HUES64 (cell line): ENCODE data around the gene BARD1.
"Not testable (repeated sequence)": the region's sequence is repeated elsewhere in the genome, so short reads cannot be mapped to it uniquely, and the experiment has no call there.

ENCODE experiments used
- H3K27ac ChIP-seq: 2 replicates; pipeline ENCODE4 v1.7.0; 2013; ENCODE audit warnings: low read depth, low read length, inconsistent platforms
- H3K27me3 ChIP-seq: 2 replicates; pipeline ENCODE4 v1.6.1; 2013; ENCODE audit warnings: mild to moderate bottlenecking, low read length; ENCODE audit not compliant: insufficient read depth
- H3K36me3 ChIP-seq: 2 replicates; pipeline ENCODE4 v1.6.1; 2013; ENCODE audit warnings: mild to moderate bottlenecking, low read length; ENCODE audit not compliant: insufficient read depth
- H3K4me1 ChIP-seq: 2 replicates; pipeline ENCODE4 v1.6.1; 2013; ENCODE audit warnings: mild to moderate bottlenecking, low read length, moderate library complexity; ENCODE audit not compliant: insufficient read depth
- H3K4me3 ChIP-seq: 2 replicates; pipeline ENCODE4 v1.5.1; 2013; ENCODE audit warnings: mild to moderate bottlenecking, low read length, moderate library complexity
- H3K9ac ChIP-seq: 2 replicates; pipeline ENCODE4 v1.6.1; 2013; ENCODE audit warnings: mild to moderate bottlenecking, low read depth, low read length
- H3K9me3 ChIP-seq: 2 replicates; pipeline ENCODE4 v1.6.1; 2013; ENCODE audit warnings: low read depth, low read length; ENCODE audit not compliant: insufficient read depth
- WGBS: fragments of 150-250, 120-280 bp; methylation state at CpG from one replicate; pipeline ENCODE4 v1.1.7; 2013; ENCODE audit warnings: missing lambda C conversion rate; 5-methylcytosine and 5-hydroxymethylcytosine counted together

BARD1 gene

DNA sequence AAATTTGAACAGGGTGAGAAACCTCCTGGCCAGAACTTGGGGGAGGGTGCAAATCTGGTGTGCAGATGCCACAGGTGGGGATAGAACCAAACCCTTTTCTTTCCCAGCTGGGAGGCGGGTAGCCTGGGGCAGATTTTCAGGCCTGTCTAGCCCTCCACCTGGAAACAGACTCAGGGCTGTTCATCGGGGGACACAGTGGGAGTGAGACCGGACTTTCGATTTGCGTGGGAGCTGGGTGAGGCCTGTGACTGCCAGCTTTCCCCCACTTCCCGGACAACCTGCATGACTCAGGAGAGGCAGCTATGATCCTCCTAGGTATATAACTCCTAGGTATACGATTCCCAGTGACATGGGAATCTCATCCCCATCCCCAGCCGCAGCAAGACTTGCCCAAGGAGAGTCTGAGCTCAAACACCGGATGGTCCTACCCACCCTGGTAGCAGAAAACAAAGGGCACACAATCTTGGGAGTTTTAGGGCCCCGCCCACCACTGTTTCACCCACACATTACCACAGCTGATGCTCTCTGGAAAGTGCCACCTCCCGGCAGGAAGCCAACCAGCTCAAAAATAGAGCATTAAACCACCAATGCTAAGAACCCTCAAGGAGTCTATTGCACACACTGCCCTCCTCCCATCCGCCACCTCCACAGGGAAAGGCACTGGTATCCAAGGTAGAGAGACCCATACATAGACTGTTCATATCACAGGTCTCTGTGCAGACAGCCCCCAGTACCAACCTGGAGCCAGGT is 92.5 kb downstream of the BARD1 start:
- H3K9me3 ChIP-seq, result no peaks in the 10 kb centered on the region
- H3K4me3 ChIP-seq, result no peak overlapping the region
- no peak overlapping the region for H3K27ac ChIP-seq
- no peaks in the 10 kb centered on the region for H3K4me1 ChIP-seq
- WGBS, result 94% methylated on average over 12 of the region's 12 CpGs
- no peaks in the 10 kb centered on the region for H3K27me3 ChIP-seq
- H3K36me3 ChIP-seq, result no peaks in the 10 kb centered on the region
- no peak overlapping the region for H3K9ac ChIP-seq

- Histone ChIP-seq H3K27me3 (no peaks in the 10 kb centered on the region), H3K4me1 (no peaks in the 10 kb centered on the region), H3K9me3 (no peaks in the 10 kb centered on the region), H3K4me3 (no peak overlapping the region), H3K9ac (no peak overlapping the region), H3K36me3 (no peaks in the 10 kb centered on the region), H3K27ac (no peak overlapping the region)
- 13% methylated on average over 1 of the region's 1 CpG for WGBS
These were observed 94.5 kb downstream of the BARD1 start for GRCh38 chr2:214715025-214715424.

GRCh38 chr2:214713080-214713830 is 96.2 kb downstream of the BARD1 start:
- 82% methylated on average over 7 of the region's 8 CpGs for WGBS
- no peaks in the 10 kb centered on the region for H3K27me3 ChIP-seq
- no peak overlapping the region for H3K9ac ChIP-seq
- no peaks in the 10 kb centered on the region for H3K9me3 ChIP-seq
- no peak overlapping the region for H3K27ac ChIP-seq
- H3K4me3 ChIP-seq, result no peak overlapping the region
- H3K36me3 ChIP-seq, result no peaks in the 10 kb centered on the region
- H3K4me1 ChIP-seq, result no peaks in the 10 kb centered on the region

DNA sequence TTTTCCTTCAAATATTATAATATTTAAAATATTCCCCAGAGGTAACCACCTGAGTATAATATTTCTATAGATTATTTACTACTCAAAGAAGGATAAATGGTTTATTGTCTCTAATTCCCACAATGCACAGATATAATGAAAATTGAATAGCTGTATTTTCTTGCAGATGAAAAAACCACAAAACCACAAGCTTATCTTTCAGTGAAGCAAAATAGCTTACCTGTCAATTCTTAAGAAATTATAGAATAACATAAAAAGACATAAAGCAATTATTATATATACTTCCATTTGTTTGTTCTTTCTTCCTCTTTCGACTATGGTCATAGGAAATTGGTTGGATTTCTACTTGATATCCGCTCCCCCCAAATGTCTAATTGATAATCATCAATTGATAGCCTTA is 98.8 kb downstream of the BARD1 start:
- Histone ChIP-seq H3K4me1 (peaks cover 14% of the 10 kb centered on the region), H3K9me3 (no peaks in the 10 kb centered on the region), H3K36me3 (no peaks in the 10 kb centered on the region), H3K27ac (no peak overlapping the region), H3K27me3 (no peaks in the 10 kb centered on the region), H3K4me3 (no peak overlapping the region), H3K9ac (no peak overlapping the region)
- WGBS, result no CpG with 5 or more reads among the region's 2 CpGs

DNA sequence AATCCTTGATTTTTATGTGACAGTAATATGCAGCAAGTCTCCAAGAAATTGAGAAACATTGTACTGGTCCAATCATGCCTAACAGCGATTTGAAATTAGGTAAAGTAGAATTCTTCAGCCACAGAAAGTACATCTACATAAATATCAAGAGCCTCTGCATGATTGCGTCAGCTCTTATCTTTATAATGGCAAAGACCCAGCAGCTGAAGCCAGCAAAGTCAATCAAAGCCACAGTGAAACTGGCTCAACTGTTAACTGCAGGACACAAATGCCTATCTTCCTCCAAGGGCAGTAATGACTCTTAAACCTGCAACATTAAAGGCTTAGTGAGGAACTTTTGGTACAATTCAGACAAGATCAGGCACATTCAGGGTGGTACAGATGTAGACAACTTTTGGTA is 102.5 kb downstream of the BARD1 start:
- H3K4me1 ChIP-seq, result peaks cover 14% of the 10 kb centered on the region
- no peak overlapping the region for H3K4me3 ChIP-seq
- H3K27ac ChIP-seq, result peak overlapping the region; percentile 62; the same call in 1 of the 2 replicates
- WGBS, result 42% methylated on average over 1 of the region's 2 CpGs
- H3K36me3 ChIP-seq, result no peaks in the 10 kb centered on the region
- peak overlapping the region; percentile 51; the same call in 1 of the 2 replicates for H3K9ac ChIP-seq
- no peaks in the 10 kb centered on the region for H3K27me3 ChIP-seq
- H3K9me3 ChIP-seq, result no peaks in the 10 kb centered on the region

DNA sequence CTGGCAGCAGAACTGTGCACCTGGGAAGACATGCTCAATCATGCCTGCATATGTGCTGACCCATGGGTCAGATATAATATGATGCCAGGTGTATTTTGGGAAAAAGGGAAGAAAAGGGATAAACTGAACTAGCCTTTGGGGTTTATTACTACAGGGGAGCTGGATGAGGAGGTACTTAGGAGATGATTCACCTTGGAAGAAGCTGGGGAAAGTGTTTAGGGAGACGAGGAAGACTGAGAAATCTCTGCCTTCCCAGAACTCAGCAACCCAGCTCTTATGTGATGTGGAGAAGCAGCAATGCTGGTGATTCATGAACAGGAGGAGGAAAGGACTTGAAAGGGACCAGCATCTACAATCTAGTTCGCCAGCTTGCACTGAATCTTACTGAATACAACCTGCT is 110.2 kb downstream of the BARD1 start:
- WGBS, result 46% methylated on average over 2 of the region's 2 CpGs

GRCh38 chr2:214696681-214697080 is 112.8 kb downstream of the BARD1 start:
- no peaks in the 10 kb centered on the region for H3K9me3 ChIP-seq
- no peak overlapping the region for H3K4me3 ChIP-seq

More for the DNA sequence above, 110.2 kb downstream of the BARD1 start:
- Histone ChIP-seq H3K27me3 (no peaks in the 10 kb centered on the region), H3K4me3 (no peak overlapping the region), H3K27ac (no peak overlapping the region), H3K9ac (no peak overlapping the region), H3K4me1 (no peaks in the 10 kb centered on the region), H3K9me3 (no peaks in the 10 kb centered on the region), H3K36me3 (no peaks in the 10 kb centered on the region)

DNA sequence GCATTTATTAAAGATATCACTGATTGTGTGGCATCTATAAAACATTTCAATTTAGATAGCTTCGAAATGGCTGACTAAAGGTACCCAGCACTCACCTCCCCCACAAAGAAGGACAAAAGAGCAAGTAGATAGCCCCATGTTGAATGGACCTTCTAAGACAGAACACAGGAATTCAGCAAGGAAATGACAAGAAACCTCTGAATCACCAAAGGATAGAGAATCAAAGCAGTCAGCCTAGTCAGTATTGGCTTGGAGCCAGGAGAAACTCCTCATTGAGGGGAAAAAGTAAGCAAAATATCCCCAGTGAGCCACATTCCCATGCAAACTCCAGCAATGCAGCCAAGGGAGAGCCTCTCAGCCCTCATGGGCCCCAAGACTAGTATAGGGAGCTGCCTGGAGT is 113.7 kb downstream of the BARD1 start:
- Histone ChIP-seq H3K27me3 (no peaks in the 10 kb centered on the region), H3K9ac (no peak overlapping the region), H3K27ac (no peak overlapping the region), H3K4me1 (no peaks in the 10 kb centered on the region), H3K9me3 (no peaks in the 10 kb centered on the region), H3K4me3 (no peak overlapping the region), H3K36me3 (no peaks in the 10 kb centered on the region)
- 100% methylated on average over 1 of the region's 1 CpG for WGBS

More at GRCh38 chr2:214696681-214697080, 112.8 kb downstream of the BARD1 start:
- Histone ChIP-seq H3K27ac (no peak overlapping the region), H3K4me1 (no peaks in the 10 kb centered on the region), H3K27me3 (no peaks in the 10 kb centered on the region), H3K36me3 (no peaks in the 10 kb centered on the region), H3K9ac (no peak overlapping the region)

GRCh38 chr2:214683557-214683956 is 125.9 kb downstream of the BARD1 start:
- 0% methylated on average over 4 of the region's 12 CpGs for WGBS
- not testable (repeated sequence) for H3K9me3 ChIP-seq, H3K27ac ChIP-seq, H3K36me3 ChIP-seq, H3K27me3 ChIP-seq, H3K4me1 ChIP-seq
- peak overlapping the region; percentile 63 for H3K4me3 ChIP-seq
- H3K9ac ChIP-seq, result peak overlapping the region; percentile 40; the same call in 1 of the 2 replicates

- Histone ChIP-seq H3K4me3 (no peak overlapping the region), H3K27ac (no peak overlapping the region), H3K36me3 (no peaks in the 10 kb centered on the region), H3K4me1 (0 out of 2 replicates have a peak, but pooled peaks cover 4% of the 10 kb centered on the region), H3K9ac (no peak overlapping the region), H3K9me3 (no peaks in the 10 kb centered on the region), H3K27me3 (no peaks in the 10 kb centered on the region)
- 95% methylated on average over 1 of the region's 1 CpG for WGBS
These were observed 129.7 kb downstream of the BARD1 start for GRCh38 chr2:214679736-214680135.

DNA sequence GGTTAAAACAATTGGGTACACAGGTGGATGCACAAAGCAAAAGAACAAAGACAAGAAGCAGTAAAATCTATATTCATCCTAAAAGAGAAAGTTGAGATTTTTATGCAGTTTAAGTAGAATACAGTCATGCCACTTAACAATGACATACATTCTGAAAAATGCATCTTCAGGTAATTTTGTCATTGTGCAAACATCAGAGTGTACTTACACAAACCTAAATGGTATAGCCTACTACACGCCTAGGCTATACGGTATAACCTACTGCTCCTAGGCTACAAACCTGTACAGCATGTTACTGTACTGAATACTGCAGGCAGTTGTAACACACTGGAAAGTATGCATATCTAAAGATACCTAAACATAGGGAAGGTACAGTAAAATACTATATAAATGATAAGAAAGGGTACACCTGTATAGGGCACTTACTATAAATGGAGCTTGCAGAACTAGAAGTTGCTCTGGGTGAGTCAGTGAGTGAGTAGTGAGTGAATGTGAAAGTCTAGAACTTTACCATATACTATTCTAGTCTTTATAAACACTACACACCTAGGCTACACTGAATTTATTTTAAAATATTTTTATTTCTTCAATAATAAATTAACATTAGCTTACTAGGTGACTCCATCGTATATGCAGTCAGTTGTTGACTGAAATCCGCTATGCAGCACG is 132.9 kb downstream of the BARD1 start:
- Histone ChIP-seq H3K36me3 (no peaks in the 10 kb centered on the region), H3K27ac (no peak overlapping the region), H3K27me3 (no peaks in the 10 kb centered on the region), H3K4me3 (no peak overlapping the region), H3K4me1 (no peaks in the 10 kb centered on the region), H3K9me3 (no peaks in the 10 kb centered on the region), H3K9ac (no peak overlapping the region)
- WGBS, result 94% methylated on average over 2 of the region's 5 CpGs
